Measurements from ENCODE around the gene NEIL3.
"Not testable (repeated sequence)": the region's sequence is repeated elsewhere in the genome, so short reads cannot be mapped to it uniquely, and the experiment has no call there.

NEIL3 gene

GRCh38 chr4:177302371-177303100 is 7.1 kb upstream of the NEIL3 start:
- DNase-seq = no peak

- no peak for DNase-seq
These were observed 5.6 kb upstream of the NEIL3 start for GRCh38 chr4:177304094-177304493.

DNA sequence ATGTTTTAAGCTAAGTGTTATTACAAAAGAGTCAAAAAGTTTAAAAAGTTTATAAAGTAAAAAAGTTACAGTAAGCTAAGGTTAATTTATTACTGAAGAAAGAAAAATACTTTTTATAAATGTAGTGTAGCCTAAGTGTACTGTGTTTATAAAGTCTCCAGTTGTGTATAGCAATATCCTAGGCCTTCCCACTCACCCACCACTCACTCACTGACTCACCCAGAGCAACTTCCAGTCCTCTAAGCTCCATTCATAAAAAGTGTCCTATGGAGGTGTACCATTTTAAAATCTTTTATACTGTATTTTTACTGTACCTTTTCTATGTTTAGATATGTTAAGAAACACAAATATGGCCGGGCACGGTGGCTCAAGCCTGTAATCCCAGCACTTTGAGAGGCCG is 4.8 kb upstream of the NEIL3 start:
- DNase-seq = not testable (repeated sequence)

DNA sequence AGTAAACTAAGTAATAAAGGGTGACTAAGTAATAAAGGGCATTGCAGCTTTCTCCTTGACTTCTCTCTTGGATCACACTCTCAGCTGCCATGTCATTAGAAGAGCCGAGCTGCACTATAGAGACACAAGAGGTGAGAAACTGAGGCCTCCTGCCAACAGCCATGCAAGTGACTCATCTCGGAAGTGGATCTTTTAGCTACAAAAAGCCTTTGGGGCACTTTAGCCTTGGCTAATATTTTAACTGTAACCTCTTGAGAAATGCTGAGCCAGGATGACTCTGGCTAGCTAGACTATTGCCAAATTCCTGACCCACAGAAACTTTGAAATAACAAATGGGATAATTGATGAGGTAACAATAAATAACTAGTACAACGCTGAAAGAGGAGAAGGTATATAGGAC is 1.5 kb upstream of the NEIL3 start:
- DNase-seq = peak; percentile 47

DNA sequence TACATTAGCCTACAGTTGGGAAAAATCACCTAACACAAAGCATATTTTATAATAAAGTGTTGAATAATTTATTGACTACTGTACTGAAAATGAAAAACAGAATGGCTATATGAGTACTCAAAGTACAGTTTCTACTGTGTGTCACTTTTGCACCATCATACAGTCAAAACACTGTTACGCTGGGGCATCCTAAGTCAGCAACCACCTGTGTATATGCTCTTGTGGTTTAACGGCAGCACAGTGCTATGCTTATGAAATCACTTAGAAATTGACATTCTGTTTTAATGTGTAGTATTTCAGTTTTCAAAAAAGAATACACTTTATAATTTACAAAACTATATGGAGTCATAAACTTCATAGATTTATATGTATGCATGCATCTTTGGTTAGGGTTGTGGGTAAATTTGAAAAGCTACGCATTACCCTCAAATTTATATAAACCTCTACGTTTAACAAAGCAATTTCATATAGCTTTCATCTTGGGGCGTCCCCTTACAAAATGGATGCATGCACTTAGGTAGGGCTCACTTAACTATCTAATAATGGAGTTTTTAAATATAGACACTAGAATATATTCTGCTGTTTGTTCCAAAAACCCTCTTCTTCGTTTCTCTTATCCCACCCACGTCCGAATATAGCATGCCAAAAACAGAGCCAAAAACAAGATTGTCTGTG is 690 bp upstream of the NEIL3 start:
- DNase-seq = peak; percentile 79

GRCh38 chr4:177311589-177311988 is 1.9 kb downstream of the NEIL3 start:
- DNase-seq = no peak

- no peak for DNase-seq
These were observed 3.6 kb downstream of the NEIL3 start for GRCh38 chr4:177313263-177313662.

DNA sequence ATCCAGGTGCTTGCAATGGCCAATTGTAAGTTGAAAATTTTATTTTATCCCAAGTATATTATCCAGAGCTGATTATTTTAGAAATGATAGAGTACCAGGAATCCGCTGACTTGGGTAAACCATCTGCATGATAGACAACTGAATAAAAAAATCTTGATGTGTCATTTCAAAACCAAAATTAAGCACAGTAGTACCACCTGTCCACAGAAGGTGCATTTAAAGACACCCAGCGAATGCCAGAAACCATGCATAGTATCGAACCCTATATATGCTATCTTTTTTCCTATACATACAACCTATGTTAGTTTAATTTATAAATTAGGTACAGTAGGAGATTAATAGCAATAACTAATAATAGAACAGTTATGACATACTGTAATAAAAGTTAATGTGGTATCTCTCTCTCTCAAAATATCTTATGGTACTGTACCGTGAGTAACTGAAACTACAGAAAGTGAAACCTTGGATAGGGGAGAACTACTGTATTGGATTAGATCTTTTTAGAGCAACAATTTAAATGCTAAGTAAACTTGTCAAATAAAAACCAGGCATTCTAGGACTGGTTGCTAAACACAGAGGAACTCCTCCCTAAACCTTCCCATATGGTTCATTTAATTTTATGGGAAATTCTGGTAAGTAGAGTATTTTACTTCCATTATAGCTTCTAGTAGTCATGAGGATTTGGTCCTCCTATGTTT is 6.2 kb downstream of the NEIL3 start:
- no peak for DNase-seq

- no peak for DNase-seq
These were observed 11.0 kb downstream of the NEIL3 start for GRCh38 chr4:177320721-177321120.

GRCh38 chr4:177321647-177322046 is 12.0 kb downstream of the NEIL3 start:
- no peak for DNase-seq

- no peak for DNase-seq
These were observed 12.6 kb downstream of the NEIL3 start for GRCh38 chr4:177322266-177322665.

DNA sequence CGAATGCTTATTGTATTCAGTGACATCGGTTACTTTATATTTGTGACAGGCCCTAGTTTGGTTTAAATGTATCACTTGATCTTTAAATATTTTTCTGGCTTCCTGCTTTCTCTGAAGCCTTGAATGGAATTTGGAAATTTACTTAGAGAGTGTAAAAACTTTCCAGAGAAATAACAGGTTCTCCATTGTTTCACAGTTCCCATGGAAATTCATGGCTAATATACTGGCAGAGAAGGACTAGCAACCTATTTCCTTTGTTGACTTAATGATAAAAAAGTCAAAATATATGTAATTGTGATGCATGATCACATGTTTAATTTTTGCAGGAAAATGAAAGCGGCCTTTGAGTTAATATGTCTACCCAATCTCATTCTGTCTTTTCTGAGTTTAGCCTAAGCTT is 13.2 kb downstream of the NEIL3 start:
- no peak for DNase-seq

DNA sequence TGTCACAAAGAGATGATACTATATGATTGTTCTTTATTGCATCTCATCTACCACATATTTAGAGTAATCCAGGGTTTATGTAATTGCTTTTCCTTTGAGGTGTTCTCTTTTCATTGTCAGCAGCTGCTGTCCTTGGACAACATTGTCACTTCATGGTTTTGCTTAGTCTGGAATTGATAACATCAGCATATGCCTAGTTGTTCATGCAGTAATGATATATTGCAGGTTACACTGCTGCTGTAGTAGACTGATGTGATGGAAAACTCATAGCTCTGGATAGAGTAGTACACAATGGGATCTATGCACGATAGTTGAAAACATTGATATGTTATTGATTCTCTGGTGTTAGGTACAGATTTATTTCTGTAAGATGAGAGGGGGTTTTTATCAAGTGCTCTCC is 13.7 kb downstream of the NEIL3 start:
- DNase-seq = no peak

- DNase-seq = no peak
These were observed 22.4 kb downstream of the NEIL3 start for GRCh38 chr4:177332119-177332518.

- DNase-seq = peak; percentile 34
These were observed 30.1 kb downstream of the NEIL3 start for GRCh38 chr4:177339477-177340374.

- DNase-seq = no peak
These were observed 38.7 kb downstream of the NEIL3 start for GRCh38 chr4:177348348-177348747.

- no peak for DNase-seq
These were observed 39.5 kb downstream of the NEIL3 start for GRCh38 chr4:177349191-177349590.

DNA sequence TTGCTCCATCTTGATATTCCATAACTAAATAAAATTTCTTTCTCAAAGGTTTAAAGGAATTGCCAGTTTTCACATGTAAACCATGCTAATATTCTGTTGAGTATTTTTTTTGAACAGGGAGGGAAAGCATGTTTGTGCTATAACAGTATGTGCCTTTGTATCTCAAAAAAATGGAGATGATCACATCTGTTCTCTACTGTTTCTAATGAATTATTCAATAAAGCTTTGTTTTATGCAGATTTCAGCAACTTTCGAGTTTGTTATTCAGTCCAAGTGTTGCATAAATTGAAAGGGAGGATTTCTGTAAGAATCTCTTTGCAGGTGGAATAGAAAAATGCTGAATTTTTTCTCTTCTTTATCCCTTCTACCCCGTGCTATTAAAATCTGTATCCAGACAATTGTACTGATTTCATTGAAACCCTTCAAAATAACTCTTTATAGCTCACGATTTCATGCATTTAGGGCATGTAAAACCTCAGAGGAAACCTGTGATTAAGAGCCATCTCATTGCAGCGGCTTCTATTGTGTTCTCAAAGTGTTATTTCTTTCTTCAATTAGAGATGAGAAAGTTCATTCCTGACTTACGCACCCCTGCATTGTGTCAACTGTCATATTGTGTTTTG is 42.1 kb downstream of the NEIL3 start:
- no peak for DNase-seq

GRCh38 chr4:177356206-177356605 is 46.5 kb downstream of the NEIL3 start:
- DNase-seq = no peak

DNA sequence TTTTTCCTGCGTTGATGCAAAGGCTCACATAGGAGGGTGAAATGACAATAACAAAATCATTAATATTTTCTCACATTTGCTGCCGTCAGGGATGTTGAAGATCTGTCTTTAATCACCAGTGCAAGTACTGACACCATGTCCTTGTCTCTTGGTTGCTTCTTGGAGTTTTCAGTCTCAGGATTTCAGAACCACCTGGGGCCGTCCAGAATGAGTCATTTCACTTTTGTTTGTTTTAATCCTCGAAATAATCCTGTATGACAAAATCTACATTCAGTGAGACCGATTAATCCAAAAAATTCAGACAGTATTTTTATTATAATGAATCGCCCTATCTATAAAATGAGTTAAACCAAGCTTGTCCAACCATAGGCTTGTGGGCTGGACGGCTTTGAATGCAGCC is 47.2 kb downstream of the NEIL3 start:
- no peak for DNase-seq

- peak; percentile 21 for DNase-seq
These were observed 57.7 kb downstream of the NEIL3 start for GRCh38 chr4:177367336-177367735.

GRCh38 chr4:177369372-177369771 is 59.7 kb downstream of the NEIL3 start:
- no peak for DNase-seq

DNA sequence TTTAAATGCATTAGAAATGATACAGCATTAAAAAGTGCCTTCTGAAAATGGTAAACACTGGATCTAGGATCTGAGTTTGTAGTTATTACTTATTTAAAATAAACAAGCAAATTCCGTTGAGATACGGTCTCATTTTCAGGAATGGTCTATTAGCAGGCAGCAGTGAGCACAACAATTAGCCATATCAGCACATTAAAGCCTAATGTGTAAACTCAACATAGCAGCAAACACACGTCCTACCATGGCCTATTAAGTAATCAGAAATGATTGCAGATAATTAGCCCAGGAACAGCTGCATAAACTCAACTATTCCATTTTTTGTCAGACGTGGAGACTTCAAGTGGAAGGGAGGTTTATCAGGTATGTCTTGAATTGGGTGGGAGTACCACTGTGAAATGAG is 61.8 kb downstream of the NEIL3 start:
- no peak for DNase-seq
